NCI-H510A (cell line): ENCODE measurements around the gene MRPL34.

Experiments
- DNase-seq: peaks from one replicate; lab custom pipeline; 2025; lab: John Stamatoyannopoulos, UW

MRPL34 gene

DNA sequence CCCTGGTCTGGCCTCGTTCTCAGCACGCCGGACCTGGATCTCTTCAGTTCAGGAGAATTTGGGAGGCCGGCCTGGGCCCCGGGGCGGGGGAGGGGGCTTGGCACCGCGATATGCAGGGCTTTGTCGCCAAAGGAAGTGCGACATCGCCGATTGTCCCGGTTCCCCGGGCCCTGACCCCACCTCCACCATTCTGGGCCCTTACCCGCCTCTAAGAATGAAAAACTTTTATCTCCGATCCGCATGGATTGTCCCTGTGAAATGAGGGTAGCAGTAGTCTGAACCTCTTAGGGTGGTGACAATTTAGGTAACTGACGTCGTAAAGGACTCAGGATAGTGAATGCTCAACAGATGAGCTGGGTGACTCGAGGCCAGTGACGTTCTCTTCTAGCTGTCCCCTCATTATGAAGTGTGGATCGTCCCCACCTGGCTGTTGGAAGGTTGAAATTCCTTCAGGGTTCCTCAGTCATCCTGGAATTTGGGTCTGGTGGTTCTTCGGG, 4.3 kb downstream of the MRPL34 start:
- no peak for DNase-seq

DNA sequence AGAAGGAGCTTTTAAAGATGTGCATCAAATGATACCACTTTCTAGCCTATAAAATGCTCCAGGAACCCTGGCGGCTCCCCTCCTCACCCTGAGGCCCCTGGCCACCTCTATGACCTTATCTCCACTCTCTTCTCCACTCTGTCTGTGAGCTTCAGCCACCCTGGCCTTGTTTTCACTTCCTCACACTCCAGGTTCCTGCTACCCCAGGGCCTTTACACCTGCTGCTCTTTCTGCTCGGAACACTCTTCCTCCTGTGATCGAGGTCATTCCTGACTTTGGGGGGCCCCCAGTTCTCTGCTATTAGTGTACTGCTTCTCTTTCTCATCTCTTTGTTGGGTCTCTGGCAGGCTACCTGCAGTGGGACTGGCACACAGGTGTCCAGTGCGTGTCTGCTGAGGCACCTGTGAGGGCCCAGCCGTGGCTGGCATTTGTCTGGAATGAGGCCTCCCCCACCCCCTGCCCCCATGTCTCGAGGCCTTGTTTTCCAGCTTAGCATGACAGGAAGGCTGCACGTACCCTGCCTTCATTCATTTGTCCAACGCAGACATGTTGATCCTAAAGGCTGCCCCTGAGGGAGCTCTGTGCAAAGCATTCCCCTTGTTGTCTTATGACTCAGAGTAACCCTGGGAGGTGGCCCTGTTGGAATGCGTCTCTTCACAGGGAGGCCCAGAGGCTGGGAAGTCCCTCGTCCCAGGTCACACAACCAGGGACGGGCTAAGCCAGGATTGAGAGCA, 6.0 kb downstream of the MRPL34 start:
- DNase-seq = no peak

DNA sequence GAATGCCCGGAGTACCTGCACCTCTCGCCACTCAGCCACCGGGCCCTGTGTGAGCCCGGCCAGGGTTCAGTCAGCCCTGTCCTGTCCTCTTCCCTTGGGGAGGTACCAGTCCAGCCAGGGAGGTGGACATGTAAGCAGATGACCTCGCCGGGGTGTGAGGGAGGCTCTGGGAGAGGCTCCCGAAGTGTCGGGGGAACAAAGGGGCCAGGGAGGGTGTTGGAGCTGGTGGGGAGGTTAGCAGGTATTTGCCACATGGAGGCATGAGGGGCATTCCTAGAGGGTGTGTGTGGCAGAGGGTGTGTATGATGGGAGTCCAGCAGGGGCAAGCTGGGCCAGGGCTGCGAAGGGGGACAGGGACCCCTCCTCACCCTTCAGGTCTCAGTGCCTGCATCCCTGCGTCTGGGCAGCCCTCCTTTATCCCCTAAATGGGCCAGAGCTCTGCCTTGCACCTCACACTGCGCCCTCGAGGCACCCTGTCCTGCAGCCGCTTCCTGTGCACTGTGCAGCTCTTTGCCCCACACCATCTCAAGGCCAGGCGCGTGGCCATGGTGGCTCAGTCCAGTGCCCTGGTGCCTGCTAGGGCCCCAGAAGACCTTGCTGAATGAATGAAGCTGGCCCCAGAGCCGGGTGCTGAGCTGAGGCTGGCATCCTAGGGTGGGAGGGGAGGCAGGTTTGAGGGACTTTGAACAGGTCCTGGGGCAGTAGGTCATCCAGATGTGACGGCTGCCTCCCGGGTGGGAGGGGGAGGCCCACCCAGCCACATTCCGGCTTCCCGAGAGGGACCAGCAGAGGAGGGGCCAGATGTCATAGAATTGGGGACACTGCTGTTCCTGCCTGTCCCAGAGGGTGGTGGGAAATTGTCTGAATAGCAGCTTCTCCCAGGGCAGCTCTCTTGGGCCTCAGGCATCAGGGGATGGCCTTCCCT, 6.8 kb downstream of the MRPL34 start:
- no peak for DNase-seq

DNA sequence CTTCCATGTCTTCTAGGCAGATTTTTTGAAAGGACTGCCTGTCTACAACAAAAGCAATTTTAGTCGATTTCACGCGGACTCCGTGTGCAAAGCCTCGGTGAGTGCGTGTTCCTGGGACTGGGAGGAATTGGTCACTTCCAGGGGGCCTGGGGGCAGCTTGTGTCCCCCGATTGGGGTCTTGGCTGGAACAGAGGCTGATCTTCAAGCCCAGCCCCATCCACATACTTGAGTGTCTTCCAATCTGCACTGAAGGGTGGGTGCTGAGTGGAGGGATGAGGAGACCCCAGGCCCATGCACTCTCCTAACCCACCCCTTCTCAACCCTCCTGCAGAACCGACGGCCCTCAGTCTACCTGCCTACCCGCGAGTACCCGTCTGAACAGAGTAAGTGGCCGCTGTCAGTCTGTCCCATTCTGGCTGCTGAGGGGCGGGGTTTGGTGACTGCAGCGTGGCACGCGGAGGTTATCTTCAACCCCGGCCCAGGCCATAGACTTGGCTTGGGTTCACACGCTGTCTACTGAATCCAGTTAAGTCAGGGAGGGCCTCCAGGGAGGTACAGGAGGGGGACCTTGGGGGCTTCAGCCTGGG, 8.4 kb downstream of the MRPL34 start:
- DNase-seq = no peak

DNA sequence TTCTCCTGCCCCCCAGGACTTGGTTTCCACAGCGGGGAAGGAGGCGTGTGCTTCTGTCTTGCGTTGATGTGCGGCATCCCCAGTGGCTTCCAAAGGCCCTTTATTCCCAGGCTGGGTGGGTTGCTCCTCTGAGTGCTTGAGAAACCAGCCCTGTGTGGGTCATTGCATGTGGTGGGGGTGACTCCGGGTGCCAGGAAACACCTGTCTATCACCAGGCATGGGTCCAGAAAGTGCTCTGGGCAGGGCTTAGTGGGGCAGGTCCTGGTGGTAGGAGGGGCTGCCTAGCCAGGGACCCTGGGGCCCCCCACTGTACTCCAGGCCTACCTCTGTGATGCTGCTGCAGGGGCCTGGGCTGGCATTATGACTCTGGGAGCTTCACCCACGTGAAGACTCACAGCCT, 13.3 kb downstream of the MRPL34 start:
- no peak for DNase-seq

DNA sequence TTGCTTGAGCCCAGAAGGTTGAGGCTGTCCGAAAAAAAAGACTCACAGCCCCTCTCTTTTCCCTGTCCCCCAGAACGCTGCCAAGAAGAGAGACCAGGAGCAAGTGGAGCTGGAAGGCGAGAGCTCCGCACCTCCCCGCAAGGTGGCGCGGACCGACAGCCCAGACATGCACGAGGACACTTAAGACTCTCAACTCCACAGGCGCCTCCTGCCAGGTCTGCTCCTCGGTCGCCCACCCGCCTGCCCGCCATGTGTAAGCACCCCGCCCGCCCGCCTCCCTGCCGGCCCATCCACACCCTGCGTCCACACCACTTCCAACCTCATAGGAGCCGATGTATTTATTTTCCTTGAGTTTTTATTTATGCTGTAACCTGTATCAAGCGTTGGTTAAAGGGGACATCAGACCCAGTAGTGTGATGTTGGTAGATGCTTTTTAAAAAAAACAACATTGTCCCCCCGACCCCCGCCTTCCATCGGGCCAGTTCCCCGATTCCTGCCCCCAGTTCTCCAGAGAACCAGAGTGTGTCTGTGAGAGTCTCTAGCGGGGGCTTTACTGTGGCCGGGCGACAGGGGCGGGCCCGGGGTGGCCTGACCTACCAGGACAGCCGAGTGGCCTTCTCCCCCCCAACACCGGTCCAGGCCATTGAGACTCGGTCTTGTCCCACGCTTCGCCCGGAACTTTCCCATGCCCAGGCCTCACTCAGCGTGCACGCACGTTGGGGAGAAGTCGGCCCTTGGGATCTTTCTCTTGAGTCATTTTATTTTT, 14.0 kb downstream of the MRPL34 start:
- no peak for DNase-seq

DNA sequence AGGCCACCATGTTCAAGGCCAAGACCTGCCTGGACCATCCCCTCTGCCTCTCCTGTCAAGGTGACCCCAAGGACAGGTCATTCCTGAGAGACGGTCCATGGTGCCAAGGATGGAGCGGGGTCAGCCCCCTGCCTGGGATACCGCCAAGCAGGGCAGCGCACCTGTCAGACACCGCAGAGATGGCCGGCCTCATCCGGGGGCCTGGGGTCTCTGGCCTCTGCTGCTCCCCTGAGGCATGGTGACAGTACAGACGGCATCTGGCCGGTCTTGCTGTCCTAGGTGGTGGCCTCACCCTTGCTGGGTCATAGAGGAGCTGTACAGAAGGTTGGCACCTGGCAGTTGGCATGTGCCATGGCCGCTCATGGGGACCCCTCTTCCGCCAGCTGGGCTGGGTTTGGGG, 14.8 kb downstream of the MRPL34 start:
- no peak for DNase-seq

DNA sequence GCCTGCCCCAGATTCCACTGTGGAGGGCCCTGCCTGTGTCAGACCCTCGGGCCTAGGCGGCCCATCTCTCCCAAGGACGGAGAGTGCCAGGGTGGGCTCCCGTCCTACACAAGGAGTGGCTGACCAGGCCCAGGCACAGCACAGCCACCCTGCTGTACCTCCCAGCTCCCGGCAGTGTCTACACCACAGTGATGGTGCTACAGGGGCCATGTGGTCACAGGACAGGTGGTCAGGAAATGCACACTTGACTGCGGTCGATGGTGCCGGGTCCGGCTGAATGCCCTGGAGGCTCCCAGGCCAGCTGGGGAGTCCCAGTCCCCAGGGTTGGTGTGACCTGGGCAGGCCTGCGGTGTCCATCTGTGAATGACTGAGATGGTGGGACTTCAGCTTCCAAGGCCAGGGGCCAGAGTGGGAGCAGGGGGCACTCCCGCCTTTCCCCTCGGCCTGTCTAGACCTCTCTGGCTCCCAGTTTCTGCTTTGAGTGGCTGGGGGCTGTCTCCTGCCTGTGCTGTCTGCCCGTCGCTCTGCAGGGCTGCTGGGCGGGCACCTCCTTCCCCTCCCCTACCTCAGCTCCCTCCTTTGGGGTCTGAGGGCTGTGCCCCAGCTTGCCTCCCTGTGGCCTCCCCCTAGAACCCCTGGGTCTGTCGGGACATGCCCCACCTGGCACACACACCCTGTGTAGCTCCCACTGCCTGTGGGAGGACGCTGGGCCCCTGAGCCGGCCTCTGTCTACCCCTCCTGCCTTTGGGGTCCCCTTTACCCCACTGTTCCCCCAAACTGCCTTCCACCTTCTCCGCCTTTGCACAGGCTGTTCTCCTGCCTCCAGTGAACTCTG, 16.2 kb downstream of the MRPL34 start:
- no peak for DNase-seq

DNA sequence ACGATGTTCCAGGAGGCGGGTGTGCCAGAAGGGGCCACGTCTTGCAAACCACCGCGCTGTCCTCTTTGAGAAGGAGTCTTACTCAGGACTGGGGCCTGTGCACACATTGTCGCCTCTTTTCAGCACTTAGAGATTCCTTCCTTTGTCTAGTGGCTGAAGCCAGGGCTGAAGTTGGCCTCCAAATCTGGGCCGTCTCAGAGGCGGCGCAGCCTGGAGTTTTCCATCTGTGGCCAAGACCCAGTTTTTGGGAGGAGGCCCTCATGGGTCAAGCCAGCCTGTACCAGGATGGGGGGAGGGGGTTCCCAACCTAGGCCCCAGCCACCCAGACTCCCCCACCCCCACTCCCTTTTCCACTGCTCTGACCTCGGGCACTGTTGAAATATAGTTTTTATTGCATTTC, 17.2 kb downstream of the MRPL34 start:
- DNase-seq = no peak

DNA sequence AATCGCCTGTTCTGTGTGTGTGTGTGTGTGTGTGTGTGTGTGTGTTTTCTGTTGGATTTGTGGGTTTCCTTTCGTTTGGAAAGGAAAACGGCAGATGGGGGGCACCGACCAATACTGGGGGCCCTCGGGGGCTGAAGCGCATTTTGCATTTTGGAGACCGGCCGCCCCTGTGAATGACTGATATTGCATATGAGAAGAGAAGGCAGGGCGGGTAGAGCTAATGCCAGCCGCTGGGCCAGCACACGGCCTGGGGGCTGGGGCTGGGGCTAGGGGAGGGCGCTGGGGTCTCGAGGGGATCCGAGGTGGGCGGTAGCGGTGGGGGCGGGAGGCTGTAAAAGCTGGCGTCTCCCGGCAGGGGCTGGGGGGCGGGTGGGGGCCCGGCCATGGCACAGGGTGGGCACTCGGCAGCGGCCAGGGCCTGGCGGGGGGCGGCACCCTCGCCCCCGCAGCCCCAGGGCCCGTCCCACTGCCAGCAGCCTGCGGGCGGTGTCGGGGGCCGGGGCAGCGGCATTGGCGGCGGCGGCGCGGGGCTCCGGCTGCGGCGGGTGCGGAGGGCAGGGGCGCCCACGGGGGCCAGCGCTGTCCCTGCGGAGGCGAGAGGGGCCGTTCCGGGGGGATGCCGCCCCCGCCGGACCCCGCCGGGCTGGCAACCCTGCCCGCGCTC, 17.8 kb downstream of the MRPL34 start:
- no peak for DNase-seq

DNA sequence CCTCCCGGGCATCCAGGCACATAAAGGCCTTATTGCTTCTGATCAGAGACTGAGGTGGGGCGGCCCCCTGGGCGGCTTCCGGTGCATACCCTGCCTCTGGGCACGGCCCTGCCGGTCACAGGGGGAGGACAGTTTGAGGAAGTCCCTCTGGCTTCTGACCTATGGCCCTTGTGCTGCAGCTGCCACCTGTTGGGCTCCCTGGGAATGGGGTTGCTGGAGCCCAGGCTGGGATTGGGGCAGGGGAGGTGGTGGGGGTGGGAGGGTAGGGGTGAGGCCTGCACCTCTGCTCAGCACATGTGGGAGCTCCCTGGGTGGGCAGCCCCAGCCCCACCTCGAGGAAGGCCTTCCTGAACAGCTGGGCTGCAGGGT, 18.3 kb downstream of the MRPL34 start:
- DNase-seq = no peak

DNA sequence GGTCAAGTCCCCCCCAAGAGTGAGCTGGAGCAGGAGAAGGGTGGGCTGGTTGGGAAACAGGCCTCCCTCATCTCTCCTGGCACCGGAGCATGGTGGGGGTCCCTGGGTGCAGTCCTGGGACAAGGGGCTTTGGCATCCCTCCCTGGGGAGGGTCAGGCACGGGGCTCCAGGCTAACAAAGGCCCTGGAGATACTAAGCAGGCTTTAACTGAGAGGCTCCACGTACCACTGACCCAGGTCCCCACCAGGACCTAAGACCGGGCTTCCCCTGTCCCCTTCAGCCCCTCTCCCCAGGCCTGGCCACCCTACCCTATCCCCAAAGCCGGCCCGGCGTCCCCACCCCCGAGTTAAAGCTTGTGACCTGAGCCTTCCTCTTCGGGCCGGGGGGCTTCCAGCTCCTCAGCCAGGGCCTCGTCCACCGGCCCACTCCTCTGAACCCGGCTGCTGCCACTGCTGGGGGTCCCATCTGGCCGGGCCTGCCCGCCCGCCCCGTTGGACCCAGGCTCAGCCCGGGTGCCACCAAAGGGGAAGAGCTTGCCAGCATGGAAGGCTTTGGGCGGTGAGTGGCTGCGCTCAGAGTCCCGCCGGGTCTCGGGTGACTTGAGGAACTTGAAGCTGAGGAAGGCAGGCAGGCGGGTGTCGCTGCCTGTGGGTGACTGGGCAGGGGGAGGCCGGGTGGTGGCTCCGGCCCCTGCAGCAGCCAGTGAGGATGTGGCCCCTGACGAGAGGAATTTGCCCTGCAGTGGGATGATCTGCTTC, 18.9 kb downstream of the MRPL34 start:
- no peak for DNase-seq

DNA sequence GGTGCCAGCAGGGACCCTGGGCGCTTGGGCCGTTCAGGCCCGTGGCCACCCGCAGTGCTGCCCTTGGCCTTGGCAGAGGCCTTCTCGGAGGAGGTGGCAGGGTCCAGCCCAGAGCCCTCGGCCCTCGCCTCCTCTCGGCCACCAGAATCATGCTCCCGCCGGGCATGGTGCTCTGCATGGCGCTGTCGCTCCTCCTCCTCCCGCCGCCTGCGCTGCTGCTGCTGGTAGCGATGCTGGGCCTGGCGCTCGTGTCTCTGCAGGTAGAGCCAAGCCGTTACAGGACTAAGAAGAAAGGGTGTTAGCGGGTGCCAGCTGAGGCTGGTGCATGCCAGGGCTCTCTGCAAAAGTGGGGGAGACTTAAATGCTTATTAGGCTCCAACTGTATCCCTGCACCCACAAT, 19.5 kb downstream of the MRPL34 start:
- no peak for DNase-seq

DNA sequence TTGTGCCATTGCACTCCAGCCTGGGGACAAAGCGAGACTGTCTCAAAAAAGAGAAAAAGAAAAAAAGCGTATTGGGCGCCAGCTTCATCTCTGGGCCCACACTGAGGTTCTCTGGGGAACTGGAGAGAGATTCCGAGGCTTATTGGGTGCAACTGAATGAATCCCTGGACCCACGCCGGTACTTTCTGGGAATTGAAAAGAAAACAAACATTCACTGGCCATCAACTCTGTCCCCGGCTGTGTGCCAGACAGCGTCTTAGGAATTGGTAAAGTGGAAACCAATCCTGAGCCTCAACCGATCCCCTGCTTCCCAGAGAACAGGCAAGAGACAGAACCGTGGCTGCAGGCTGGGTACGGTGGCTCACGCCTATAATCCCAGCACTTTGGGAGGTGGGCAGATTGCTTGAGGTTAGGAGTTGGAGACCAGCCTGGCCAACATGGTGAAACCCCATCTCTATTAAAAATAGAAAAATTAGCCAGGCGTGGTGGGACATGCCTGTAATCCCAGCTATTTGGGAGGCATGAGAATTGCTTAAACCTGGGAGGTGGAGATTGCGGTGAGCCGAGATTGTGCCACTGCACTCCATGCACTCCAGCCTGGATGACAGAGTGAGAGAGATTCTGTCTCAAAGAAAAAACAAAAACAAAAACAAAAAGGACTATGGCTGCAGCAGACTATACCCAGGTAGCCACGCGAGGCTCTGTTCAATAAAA, 20.4 kb downstream of the MRPL34 start:
- DNase-seq = no peak

DNA sequence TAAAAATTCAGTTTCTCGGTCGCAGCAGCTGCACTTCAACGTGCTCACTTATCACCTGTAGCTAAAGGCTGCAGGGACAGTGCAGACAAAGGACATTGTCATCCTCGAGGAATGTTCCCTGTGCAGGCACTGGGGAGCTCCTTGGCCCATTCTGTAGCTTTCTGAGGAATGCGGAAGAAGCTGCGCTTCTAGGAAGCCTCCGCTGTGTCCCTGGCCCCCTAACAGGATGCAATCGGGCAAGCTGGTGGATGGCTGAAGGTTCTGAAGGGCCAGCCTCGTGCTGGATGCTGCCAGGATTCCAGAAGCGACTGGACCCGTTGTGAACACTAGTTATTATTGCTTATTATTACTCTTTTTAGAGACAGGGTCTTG, 20.9 kb downstream of the MRPL34 start:
- DNase-seq = no peak

DNA sequence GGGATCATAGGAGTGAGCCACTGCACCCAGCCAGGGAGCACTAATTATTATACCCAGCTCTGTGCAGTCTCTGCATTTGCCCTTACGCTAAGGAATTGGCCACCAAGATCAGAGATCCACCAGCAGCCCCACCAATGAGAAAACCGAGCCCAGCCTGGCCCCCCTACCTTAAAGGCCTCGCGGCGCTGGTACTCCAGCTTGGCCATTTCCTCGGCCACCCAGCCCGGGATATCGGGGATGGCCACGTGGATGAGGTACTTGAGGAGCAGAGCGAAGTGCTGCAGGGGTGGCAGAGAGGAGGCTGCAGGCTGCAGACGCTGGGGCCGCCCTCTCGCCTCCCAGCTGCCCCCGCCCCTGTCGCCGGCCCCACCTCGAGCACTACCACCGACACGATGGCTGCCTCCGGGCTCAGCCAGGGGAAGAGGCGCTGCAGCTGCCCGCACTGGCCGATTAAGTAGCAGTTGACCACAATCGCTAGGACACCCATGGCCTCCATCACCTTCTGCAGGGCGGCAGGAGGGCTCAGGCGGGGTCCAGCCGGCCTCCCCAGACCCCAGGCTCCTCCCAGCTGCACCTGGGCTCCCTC, 21.5 kb downstream of the MRPL34 start:
- no peak for DNase-seq

DNA sequence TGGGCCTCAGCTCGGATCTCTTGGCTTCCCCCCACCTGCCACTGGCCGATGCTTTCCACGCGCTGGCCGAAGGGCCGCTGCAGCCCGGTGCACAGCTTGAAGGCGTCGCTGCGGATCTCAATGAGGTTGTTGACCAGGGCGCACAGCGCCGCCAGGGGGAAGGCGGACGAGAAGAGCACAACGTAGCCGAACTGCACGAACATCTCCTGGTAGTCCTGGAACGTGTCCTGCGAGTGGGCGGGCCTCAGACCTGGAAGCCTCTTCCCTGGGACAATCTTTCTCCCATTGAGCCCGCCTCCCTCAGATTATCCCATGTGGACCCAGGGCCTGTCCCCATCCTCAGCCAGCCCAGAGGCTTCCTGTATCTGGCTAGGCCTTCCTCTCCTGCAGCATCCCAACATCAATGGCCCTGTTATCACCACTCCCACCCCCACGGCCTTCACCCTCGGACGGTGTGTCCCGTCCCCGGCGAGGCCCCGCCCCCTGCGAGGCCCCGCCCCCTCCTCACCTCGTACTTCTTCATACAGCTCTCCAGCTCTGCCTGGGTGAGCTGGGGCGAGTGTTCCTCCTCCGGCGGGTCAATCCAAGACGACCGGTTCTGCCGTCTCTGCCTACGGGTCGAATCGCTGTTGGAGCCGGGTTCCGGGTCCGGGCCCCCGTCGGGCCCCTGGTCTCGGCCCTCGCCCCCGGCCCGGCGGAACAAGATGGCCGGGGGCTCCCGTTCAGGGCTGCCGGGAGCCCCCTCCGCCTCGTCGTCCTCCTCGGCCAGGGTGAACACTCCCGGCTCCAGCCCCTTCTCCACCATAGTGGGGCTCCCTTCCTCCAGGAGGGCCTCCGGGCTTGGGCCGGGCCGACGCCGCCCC, 22.2 kb downstream of the MRPL34 start:
- no peak for DNase-seq
